ENCODE data around the gene ZBTB40. TPM values are rescaled to one million over a fixed set of nuclear protein-coding genes. Genes with fewer than 3 reads are reported as not detected.

The ZBTB40 gene
- total and polyA plus RNA-seq, 8 donors, result 2.1 to 39.3 (median 14.0) TPM

GRCh38 chr1:22553104-22553880 lies 101.6 kb downstream of the ZBTB40 start:
- DNase-seq, result no peak
- TF ChIP-seq EP300 (IDR thresholded peaks at IDR 0.05) (no peak), CTCF (IDR thresholded peaks at IDR 0.05) (no peak), POLR2AphosphoS5 (IDR thresholded peaks at IDR 0.05) (no peak), POLR2A (IDR thresholded peaks at IDR 0.05) (no peak)
- Histone ChIP-seq H3K4me1 (peaks cover 0 to 9% (median 4%) of the 10 kb centered on the region in 4 donors), H3K4me3 (no peak overlapping the region), H3K9me3 (no peaks in the 10 kb centered on the region), H3K27ac (no peak overlapping the region), H3K36me3 (no peaks in the 10 kb centered on the region), H3K27me3 (peaks cover 0 to 99% (median 45%) of the 10 kb centered on the region in 3 donors)
- intact Hi-C loops (cut with DNase I; ENCODE audit: low total_unique reads), result no loop called here
- 43 to 54% (median 47%) methylated on average over 15 to 18 of the region's 18 CpGs for WGBS, 5 donors

- TF ChIP-seq POLR2A (IDR thresholded peaks at IDR 0.05), result no peak
- no peak for TF ChIP-seq POLR2AphosphoS5 (IDR thresholded peaks at IDR 0.05)
- Histone ChIP-seq H3K27ac (no peak overlapping the region), H3K4me3 (no peak overlapping the region), H3K27me3 (peaks cover 0 to 97% (median 44%) of the 10 kb centered on the region in 3 donors), H3K36me3 (no peaks in the 10 kb centered on the region), H3K4me1 (peaks cover 0 to 9% (median 4%) of the 10 kb centered on the region in 4 donors), H3K9me3 (no peaks in the 10 kb centered on the region)
- whole genome bisulfite sequencing, 5 donors, result 65 to 90% (median 67%) methylated on average over 6 to 8 of the region's 8 CpGs
- intact Hi-C loops (cut with DNase I; ENCODE audit: low total_unique reads), result no loop called here
- no peak for DNase-seq
These were observed 102.4 kb downstream of the ZBTB40 start for GRCh38 chr1:22553991-22554522.

- WGBS, 5 donors, result 17 to 54% (median 38%) methylated on average over 3 of the region's 3 CpGs
- Histone ChIP-seq H3K9me3 (no peaks in the 10 kb centered on the region), H3K27ac (no peak overlapping the region), H3K4me3 (no peak overlapping the region), H3K36me3 (no peaks in the 10 kb centered on the region), H3K27me3 (peaks cover 0 to 98% (median 52%) of the 10 kb centered on the region in 3 donors), H3K4me1 (peaks cover 0 to 9% (median 4%) of the 10 kb centered on the region in 4 donors)
- no peak for DNase-seq
- TF ChIP-seq POLR2AphosphoS5 (IDR thresholded peaks at IDR 0.05) (no peak), CTCF (IDR thresholded peaks at IDR 0.05) (no peak)
- intact Hi-C loops (cut with DNase I; ENCODE audit: low total_unique reads), result no loop called here
These were observed 103.7 kb downstream of the ZBTB40 start for GRCh38 chr1:22555371-22555656.

- Histone ChIP-seq H3K36me3 (no peaks in the 10 kb centered on the region), H3K4me3 (no peak overlapping the region), H3K27ac (no peak overlapping the region), H3K9me3 (no peaks in the 10 kb centered on the region), H3K27me3 (peaks cover 0 to 98% (median 62%) of the 10 kb centered on the region in 3 donors), H3K4me1 (peaks cover 0 to 9% (median 4%) of the 10 kb centered on the region in 4 donors)
- WGBS, 5 donors, result 18 to 28% (median 23%) methylated on average over 11 to 13 of the region's 13 CpGs
- TF ChIP-seq EP300 (IDR thresholded peaks at IDR 0.05) (no peak), POLR2A (IDR thresholded peaks at IDR 0.05) (no peak), CTCF (IDR thresholded peaks at IDR 0.05) (no peak), POLR2AphosphoS5 (IDR thresholded peaks at IDR 0.05) (no peak)
- no peak for DNase-seq
- intact Hi-C loops (cut with DNase I; ENCODE audit: low total_unique reads), result no loop called here
These were observed 104.9 kb downstream of the ZBTB40 start for GRCh38 chr1:22556391-22557104.
